ENCODE measurements around the gene GPSM1.

GPSM1 gene

DNA sequence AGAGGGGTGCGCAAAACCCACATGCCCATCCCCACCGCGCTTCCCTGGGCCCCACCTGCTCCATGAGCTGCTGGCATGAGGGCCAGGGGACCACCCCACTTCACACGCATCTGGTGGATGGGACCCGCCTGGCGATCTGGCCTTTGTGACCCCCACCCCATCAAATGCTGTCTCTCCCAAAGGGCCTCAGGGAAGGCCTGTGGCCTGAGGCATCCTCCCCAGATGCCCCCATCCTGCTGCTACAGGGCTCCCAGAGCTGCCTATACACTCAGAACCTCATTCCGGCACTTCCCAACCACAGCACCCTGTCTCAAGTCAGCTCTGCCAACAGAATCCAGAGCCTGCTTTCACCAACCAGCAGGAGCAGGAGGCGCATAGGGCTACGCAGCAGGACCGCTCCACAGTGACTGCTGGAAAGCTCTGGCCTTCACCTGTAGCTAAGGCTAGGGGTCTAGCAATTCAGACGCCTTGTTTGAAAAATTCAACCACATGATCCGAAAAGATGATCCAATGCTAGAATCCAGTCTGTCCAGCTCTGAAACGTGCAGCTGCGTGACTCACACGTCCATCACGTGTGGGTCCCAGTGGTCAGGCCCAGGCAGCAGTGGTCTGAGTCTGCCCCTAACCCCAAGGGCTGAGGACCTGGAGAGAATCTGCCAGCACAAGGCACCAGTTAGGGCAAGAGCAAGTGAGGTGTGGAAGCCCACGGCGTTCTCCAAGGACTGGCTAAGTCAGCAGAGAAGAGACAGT, 74.0 kb downstream of the GPSM1 start:
- Histone ChIP-seq H3K27ac (no peak overlapping the region), H3K4me3 (ENCODE audit: low read depth, low read length) (no peak overlapping the region), H3K9me3 (ENCODE audit: severe bottlenecking) (no peaks in the 10 kb centered on the region), H3K27me3 (ENCODE audit: insufficient read depth, low read depth, severe bottlenecking) (no peaks in the 10 kb centered on the region), H3K36me3 (peaks cover 53% of the 10 kb centered on the region)
- TF ChIP-seq, protein P1, sequence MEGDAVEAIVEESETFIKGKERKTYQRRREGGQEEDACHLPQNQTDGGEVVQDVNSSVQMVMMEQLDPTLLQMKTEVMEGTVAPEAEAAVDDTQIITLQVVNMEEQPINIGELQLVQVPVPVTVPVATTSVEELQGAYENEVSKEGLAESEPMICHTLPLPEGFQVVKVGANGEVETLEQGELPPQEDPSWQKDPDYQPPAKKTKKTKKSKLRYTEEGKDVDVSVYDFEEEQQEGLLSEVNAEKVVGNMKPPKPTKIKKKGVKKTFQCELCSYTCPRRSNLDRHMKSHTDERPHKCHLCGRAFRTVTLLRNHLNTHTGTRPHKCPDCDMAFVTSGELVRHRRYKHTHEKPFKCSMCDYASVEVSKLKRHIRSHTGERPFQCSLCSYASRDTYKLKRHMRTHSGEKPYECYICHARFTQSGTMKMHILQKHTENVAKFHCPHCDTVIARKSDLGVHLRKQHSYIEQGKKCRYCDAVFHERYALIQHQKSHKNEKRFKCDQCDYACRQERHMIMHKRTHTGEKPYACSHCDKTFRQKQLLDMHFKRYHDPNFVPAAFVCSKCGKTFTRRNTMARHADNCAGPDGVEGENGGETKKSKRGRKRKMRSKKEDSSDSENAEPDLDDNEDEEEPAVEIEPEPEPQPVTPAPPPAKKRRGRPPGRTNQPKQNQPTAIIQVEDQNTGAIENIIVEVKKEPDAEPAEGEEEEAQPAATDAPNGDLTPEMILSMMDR (IDR thresholded peaks at IDR 0.05; ENCODE audit: low read depth, low read length) = no peak
- DNase-seq = no peak

DNA sequence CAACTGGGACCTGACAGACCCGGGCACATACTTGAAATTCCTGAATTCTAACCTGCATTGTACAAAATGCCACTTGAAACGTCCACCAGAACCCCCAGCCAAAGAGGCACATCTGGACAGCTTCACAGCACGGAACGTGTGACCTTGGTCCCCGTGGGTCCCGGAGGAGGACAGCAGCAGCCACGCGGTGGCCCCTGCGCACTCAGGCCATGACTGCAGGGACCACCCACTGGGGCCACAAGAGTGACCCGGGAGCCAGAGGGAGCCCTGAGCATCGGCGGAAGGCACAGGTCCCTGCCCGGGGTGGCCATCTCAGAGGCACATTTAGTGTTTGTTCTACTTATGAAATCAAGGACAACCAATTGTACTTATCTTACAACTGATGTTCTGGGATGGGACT, 74.7 kb downstream of the GPSM1 start:
- Histone ChIP-seq H3K27me3 (ENCODE audit: insufficient read depth, low read depth, severe bottlenecking) (no peaks in the 10 kb centered on the region), H3K27ac (no peak overlapping the region), H3K9me3 (ENCODE audit: severe bottlenecking) (no peaks in the 10 kb centered on the region), H3K4me3 (ENCODE audit: low read depth, low read length) (no peak overlapping the region), H3K36me3 (peaks cover 53% of the 10 kb centered on the region)
- TF ChIP-seq, protein P1 (IDR thresholded peaks at IDR 0.05; ENCODE audit: low read depth, low read length) = no peak
- DNase-seq = no peak

DNA sequence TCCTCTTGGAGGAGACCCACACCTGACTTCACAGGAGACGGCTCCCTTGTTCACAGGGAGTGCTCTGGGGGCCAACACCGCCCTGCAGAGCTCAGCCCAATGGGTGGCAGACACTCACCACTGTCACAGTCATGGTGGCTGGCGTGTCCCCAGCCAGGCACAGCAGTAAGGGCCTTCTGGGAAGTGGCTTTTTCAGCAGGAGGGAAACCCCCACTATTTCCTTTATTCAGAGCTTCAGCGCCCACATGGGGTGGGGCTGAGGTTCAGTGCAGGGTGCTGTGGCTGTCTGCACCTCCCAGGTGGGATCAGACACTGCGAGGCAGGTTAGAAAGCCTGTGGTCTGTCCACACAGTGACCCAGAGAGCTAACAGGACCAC, 76.2 kb downstream of the GPSM1 start:
- TF ChIP-seq, protein P1 (IDR thresholded peaks at IDR 0.05; ENCODE audit: low read depth, low read length) = no peak
- Histone ChIP-seq H3K9me3 (ENCODE audit: severe bottlenecking) (no peaks in the 10 kb centered on the region), H3K36me3 (peaks cover 49% of the 10 kb centered on the region), H3K27ac (no peak overlapping the region), H3K27me3 (ENCODE audit: insufficient read depth, low read depth, severe bottlenecking) (no peaks in the 10 kb centered on the region), H3K4me3 (ENCODE audit: low read depth, low read length) (no peak overlapping the region)
- DNase-seq = no peak

DNA sequence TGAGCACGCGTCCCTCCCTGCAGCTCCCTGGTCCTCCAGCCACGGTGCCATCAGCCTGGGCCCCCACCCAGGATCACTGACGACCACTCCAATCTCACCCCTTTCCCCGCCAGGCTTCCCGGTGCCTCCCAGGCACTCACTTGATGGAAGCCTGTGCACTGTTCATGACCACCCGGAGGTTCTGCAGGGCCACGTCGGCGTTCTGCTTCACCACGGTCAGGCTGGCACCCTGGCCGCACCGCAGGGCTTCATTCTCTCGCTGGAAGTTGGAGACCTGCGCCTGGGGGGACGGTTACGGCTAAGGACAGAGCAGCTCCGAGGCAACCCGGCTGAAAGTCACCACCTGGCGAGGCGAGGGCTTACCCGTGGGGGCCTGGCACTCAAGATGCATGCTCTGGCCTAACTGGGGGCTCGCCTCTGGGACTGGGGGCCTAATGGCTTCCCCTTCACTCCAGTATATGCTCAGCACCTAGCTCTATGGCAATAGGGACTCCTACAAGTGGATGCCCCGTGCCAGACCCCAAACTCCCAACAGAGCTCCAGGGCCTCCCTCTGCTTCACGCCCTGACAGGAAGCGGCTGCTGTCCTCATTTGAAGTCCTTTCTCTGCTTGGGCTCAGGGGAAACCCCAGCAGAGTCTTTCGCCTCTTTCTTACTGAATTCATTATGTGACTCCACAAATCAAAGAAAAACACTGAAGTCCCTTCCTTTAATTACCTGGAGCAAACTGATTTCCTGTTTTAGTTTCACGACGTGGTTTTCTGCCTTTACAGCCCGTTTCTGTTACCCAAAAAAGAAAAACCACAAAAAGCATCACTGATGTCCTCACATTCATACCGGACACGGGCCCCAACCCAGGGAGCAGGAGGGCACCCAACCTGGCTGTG, 76.8 kb downstream of the GPSM1 start:
- Histone ChIP-seq H3K9me3 (ENCODE audit: severe bottlenecking) (no peaks in the 10 kb centered on the region), H3K27ac (no peak overlapping the region), H3K27me3 (ENCODE audit: insufficient read depth, low read depth, severe bottlenecking) (no peaks in the 10 kb centered on the region), H3K4me3 (ENCODE audit: low read depth, low read length) (no peak overlapping the region), H3K36me3 (peaks cover 45% of the 10 kb centered on the region)
- TF ChIP-seq, protein P1 (IDR thresholded peaks at IDR 0.05; ENCODE audit: low read depth, low read length) = no peak
- DNase-seq = no peak

DNA sequence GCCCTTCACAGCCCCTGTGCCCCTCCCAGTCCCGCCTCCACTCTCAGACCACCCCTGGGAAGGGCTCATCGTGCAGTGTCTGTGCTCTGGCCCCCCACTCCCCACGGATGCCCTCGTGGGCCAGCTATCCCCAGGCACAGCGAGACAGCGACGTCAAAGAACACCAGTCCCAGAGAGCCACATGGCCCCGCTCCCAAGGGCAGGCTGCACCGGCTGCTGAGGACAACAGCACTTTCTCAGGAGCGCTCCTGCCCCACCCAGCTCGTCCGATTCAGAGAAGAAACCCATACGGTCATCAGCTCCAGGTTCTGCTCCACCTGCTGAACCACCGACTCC, 77.4 kb downstream of the GPSM1 start:
- H3K36me3 ChIP-seq = peaks cover 45% of the 10 kb centered on the region
- no peak for DNase-seq

More for the DNA sequence above, 77.4 kb downstream of the GPSM1 start:
- H3K4me3 ChIP-seq (ENCODE audit: low read depth, low read length) = no peak overlapping the region
- H3K27ac ChIP-seq = no peak overlapping the region
- H3K27me3 ChIP-seq (ENCODE audit: insufficient read depth, low read depth, severe bottlenecking) = no peaks in the 10 kb centered on the region
- H3K9me3 ChIP-seq (ENCODE audit: severe bottlenecking) = no peaks in the 10 kb centered on the region
- TF ChIP-seq, protein P1 (IDR thresholded peaks at IDR 0.05; ENCODE audit: low read depth, low read length) = no peak

Data from WERI-Rb-1 (cell line).